Liver (tissue), 3 donors: Measurements from ENCODE around the gene SORCS2.

Source experiments
- MAX ChIP-seq: IDR thresholded peaks from 2 replicates; pipeline ENCODE4 v1.6.1; 2016; ENCODE audit warnings: antibody characterized with exemption
- RAD21 ChIP-seq, 2 donors: IDR thresholded peaks; 2 replicates each; pipeline ENCODE4 v1.6.1; 2016; ENCODE audit warnings: antibody characterized with exemption in 2 of 2, mild to moderate bottlenecking in 2 of 2
- RXRA ChIP-seq, 2 donors: IDR thresholded peaks; 2 replicates each; pipeline ENCODE4 v1.6.1; 2017 to 2018; ENCODE audit warnings: antibody characterized with exemption in 2 of 2, mild to moderate bottlenecking in 1 of 2
- TF ChIP-seq, protein P1 (sequence below): fragments of 150-350 bp; IDR thresholded peaks from 2 replicates; pipeline ENCODE4 v1.5.1; 2017; ENCODE audit warnings: improper control_type of control experiment, low read depth, low read length; ENCODE audit not compliant: missing input control
- donor health status: healthy.
- donor health status: healthy.

- no peak for TF ChIP-seq RAD21 (IDR thresholded peaks at IDR 0.05)
- no peak for TF ChIP-seq RXRA (IDR thresholded peaks at IDR 0.05)
- TF ChIP-seq, protein P1, sequence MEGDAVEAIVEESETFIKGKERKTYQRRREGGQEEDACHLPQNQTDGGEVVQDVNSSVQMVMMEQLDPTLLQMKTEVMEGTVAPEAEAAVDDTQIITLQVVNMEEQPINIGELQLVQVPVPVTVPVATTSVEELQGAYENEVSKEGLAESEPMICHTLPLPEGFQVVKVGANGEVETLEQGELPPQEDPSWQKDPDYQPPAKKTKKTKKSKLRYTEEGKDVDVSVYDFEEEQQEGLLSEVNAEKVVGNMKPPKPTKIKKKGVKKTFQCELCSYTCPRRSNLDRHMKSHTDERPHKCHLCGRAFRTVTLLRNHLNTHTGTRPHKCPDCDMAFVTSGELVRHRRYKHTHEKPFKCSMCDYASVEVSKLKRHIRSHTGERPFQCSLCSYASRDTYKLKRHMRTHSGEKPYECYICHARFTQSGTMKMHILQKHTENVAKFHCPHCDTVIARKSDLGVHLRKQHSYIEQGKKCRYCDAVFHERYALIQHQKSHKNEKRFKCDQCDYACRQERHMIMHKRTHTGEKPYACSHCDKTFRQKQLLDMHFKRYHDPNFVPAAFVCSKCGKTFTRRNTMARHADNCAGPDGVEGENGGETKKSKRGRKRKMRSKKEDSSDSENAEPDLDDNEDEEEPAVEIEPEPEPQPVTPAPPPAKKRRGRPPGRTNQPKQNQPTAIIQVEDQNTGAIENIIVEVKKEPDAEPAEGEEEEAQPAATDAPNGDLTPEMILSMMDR = no peak
- no peak for TF ChIP-seq MAX
These were observed 420.1 kb downstream of the SORCS2 start for GRCh38 chr4:7612311-7612897.
